ENCODE measurements around the gene SARS2.
"Not testable (repeated sequence)": the region's sequence is repeated elsewhere in the genome, so short reads cannot be mapped to it uniquely, and the experiment has no call there.

The SARS2 gene

GRCh38 chr19:38890686-38891085 is 39.9 kb downstream of the SARS2 start:
- DNase-seq: no peak

DNA sequence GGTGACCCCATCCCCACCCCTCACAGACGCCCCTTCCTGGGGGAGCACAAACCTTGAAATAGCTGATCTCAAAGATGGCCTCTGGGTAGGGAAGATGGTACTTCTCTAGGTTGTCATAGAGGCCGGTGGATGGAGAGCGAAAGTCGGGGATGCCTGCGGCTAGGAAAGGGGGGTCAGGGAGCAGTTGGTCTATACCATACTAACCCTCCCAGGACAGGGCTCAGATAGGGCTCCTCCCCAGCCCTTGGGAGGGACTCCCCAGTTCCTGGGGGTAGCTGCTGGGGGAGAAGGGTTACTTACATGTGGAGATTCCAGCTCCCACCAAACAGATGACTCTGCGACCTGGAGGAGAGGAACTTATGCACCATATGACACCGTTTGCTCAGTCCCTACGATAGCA is 40.8 kb downstream of the SARS2 start:
- no peak for DNase-seq

DNA sequence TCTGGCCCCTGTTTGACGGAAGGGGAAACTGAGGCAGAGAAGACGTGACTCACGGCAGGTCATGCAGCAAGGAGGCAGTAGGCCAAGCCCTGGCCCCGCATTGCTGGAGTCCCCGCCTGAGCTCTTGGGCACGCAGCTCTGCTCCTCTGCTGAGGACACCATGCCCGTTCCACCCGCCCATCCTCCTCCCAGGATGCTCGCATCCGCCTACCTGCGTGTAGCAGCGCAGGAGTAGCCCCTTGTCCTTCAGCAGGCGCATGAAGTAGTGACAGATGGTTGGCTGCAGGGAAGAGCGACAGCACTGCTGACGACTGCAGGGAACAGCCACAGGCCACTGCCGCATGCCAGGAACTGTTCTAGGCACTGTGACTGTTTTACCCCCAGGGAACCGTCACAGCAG is 41.7 kb downstream of the SARS2 start:
- DNase-seq: no peak

GRCh38 chr19:38884691-38885090 is 45.9 kb downstream of the SARS2 start:
- not testable (repeated sequence) for DNase-seq

- no peak for DNase-seq
Measured at GRCh38 chr19:38883286-38883685, 47.3 kb downstream of the SARS2 start.

DNA sequence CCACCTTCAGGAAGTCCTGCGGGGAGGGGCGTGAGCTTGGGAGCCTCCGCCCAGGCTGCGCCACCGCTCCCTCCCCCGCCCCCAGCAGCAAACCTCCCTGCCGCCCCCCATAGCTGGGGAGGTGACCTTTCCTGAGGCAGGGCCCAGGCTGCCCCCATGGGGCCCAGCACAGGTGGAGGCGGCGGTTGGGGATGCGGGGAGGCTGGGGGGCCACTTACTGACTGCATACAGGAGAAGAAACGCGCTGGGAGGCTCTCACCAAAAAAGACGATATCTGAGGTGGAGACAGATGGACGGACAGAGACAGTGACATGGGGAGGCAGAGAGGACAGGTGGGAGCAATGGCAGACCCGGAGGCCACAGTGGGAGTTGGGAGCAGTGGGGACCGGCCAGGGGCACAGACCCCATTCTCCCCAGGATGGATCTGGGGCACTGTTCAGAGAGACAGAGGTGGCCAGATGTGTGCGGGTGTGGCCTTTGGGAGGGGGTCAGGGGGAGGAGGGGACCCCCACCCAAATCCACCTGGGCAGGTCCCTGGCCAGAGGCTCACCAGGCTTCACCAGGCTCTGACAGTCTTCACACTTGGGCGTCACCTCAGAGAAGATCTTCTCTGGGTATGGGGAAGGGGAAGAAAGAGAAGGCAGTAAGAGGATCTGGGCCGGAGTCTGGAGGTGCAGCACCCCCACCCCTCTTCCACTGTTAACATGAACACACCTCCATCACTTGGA is 49.5 kb downstream of the SARS2 start:
- no peak for DNase-seq

DNA sequence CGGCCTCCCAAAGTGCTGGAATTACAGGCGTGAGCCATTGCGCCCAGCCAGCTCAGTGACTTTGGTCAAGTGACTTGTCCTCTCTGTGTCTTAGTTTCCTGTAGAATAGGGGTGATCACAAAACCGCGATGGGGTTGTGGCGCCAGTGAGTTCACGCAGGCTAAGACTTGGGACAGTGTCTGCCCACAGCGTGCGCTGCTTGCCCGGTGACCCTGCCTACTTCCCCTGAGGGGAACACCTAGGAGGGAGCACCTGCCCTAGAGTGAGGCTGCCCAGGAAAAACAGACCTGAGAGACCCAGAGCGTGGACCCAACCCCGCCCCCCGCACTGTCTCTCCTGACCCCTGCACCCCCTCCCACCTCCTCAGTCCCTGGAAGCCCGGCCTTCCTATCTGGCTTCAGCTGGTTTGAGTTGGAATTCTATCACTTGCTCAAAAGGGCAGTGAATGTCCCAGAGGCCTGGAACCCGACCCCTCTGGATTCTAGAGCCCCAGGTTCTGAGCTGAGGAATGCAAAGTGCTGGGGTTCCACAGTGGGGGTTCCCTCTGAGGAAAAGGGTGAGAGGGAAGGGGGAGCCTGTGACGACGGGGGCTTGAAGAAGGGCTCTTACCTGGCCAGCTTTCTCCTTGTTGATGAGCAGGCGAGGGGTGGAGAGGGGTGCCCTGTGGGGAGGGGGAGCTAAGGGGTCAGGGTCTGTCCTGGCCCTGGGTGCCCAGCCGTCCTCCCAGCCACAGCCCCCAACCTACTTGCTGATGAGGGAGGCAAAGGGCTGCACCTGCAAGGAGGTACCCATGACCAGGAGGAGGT is 50.3 kb downstream of the SARS2 start:
- no peak for DNase-seq

- DNase-seq: no peak
Measured at GRCh38 chr19:38879400-38879751, 51.2 kb downstream of the SARS2 start.

- no peak for DNase-seq
Measured at GRCh38 chr19:38878575-38879399, 51.8 kb downstream of the SARS2 start.

- DNase-seq: peak; percentile 60
Measured at GRCh38 chr19:38877781-38878574, 52.6 kb downstream of the SARS2 start, which contains the start of gene RINL. RINL (minus strand) TSS chr19:38878275; CDS start chr19:38876742, 1,533 bp downstream.

DNA sequence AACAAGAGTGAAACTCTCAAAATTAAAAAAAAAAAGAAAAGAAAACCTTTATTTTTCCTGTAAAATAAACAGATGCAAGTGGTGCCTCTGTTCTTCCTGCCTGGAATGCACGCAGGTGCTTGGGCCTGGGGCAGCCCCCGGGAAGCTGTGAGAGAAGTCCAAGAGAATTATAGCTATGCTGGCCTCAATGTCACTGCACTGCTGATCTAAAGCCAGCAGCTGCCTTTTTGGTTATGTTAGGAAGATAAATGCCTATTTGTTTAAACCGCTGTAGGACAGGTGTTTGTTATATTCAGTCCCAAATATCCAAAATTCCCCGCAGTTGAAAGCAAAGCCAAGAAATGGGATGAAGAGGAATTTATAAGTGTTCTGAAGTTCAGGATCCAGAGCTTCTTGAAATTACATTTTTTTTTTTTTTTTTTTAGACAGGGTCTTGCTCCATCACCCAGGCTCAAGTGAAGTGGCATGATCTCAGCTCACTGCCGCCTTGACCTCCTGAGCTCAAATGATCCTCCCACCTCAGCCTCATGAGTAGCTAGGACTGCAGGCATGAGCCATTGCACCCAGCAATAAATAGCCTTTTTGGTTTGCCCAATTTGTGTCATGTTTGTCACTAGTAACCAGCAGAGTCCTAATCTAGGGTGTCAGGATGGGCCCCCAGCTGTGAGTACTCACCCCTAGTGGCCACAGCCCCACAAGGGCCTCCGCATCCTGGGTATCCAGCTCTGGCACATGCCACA is 54.7 kb downstream of the SARS2 start:
- DNase-seq: no peak

GRCh38 chr19:38873400-38873799 is 57.2 kb downstream of the SARS2 start:
- not testable (repeated sequence) for DNase-seq

DNA sequence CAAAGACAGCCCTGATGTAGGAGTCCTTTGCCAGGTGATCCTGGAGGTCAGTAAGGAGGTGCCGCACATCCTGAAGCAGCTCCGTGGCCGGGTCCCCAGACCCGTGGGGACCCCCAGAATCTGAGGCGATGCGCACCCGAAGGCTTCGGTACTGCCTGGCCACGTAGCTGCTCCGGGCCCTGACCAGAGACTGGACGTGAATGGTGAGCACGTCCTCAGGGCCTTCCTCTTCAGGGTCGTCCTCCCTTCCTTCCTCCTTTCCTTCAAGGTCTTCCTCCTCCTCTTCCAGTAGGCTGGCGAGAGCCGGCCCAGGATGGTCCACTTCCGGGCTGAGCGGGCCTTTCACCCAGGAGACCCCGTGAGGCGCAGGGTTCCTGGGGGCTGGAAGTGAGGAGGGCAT is 60.0 kb downstream of the SARS2 start:
- no peak for DNase-seq

GRCh38 chr19:38869836-38870607 is 60.5 kb downstream of the SARS2 start:
- peak; percentile 65 for DNase-seq

- no peak for DNase-seq
Measured at GRCh38 chr19:38869160-38869835, 61.3 kb downstream of the SARS2 start.

DNA sequence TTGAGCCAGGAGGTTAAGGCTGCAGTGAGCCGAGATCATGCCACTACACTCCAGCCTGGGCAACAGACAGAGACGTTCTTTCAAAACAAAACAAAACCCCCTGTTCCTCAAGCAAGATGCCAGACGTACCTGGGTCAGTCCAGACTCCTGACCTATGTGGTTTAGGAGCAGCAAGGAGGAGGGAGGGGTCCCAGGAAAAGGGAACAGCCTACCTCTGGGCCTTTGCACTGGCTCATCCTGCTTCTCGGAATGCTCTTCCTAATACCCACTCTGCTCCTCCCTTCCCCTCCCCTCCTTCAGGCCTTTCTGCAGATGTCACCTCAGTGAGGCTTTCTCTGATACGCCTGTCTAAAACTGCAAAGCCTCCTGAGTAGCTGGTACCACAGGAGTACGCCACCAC is 62.0 kb downstream of the SARS2 start:
- no peak for DNase-seq

DNA sequence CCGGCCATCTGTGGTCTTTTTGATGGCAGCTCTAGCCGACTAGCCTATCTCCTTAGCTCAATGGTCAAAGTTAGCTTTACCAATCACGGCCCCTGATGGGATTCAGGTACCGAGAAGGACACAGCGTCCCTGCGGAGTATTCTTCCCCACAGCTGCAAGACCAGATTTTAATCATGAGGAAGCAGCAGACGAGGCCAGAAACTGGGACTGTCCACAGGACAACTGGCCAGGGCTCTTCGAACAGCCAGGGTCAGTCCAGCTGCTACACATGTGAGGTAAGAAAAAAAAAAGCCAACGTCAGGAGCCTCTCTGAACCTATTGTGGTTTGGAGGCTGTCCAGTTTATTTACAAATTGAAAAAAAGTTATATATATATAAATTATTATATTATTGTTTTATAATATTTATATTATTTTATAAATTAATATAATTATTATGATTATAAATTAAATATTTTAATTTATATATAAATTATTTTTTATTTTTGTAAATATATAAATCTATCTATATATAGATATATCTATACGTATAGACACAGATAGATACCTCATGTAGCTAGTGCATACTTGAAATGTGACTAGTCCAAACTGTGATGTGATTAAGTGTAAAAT is 63.3 kb downstream of the SARS2 start:
- no peak for DNase-seq

Data from MV-4-11 (cell line).